Glutamatergic neuron (in vitro differentiated cells): ENCODE results near the gene FAM124B. TPM values are rescaled to one million over a fixed set of nuclear protein-coding genes. Genes with fewer than 3 reads are reported as not detected.
"Not testable (repeated sequence)": the region's sequence is repeated elsewhere in the genome, so short reads cannot be mapped to it uniquely, and the experiment has no call there.

ENCODE experiments used
- DNase-seq: peaks from one replicate; pipeline ENCODE4 v3.0.0; 2022
- H3K27ac Mint-ChIP-seq: one replicate; pipeline ENCODE4 v1.8.0; 2020; ENCODE audit warnings: mild to moderate bottlenecking, mixed read lengths, inconsistent platforms; ENCODE audit not compliant: unreplicated experiment
- H3K27me3 Mint-ChIP-seq: one replicate; pipeline ENCODE4 v1.8.0; 2020; ENCODE audit warnings: mild to moderate bottlenecking, moderate library complexity, mixed read lengths, inconsistent platforms; ENCODE audit not compliant: unreplicated experiment
- H3K36me3 Mint-ChIP-seq: one replicate; pipeline ENCODE4 v1.8.0; 2020; ENCODE audit warnings: mild to moderate bottlenecking, mixed read lengths, inconsistent platforms; ENCODE audit not compliant: unreplicated experiment
- H3K4me1 Mint-ChIP-seq: one replicate; pipeline ENCODE4 v1.8.0; 2020; ENCODE audit warnings: mild to moderate bottlenecking, low read depth, mixed read lengths, inconsistent platforms; ENCODE audit not compliant: unreplicated experiment
- H3K4me3 Mint-ChIP-seq: one replicate; pipeline ENCODE4 v1.8.0; 2020; ENCODE audit warnings: mild to moderate bottlenecking, mixed read lengths, inconsistent platforms; ENCODE audit not compliant: unreplicated experiment
- H3K9me3 Mint-ChIP-seq: one replicate; pipeline ENCODE4 v1.8.0; 2020; ENCODE audit warnings: mild to moderate bottlenecking, moderate library complexity, mixed read lengths, inconsistent platforms; ENCODE audit not compliant: unreplicated experiment
- CTCF ChIP-seq: fragments of 200-600 bp; sonication (generic); IDR thresholded peaks from one replicate; pipeline ENCODE4 v1.5.0; 2021; ENCODE audit not compliant: partially characterized antibody, unreplicated experiment
- total RNA-seq: library from RNA; stranded (reverse); fragmentation: NEBNext Ultra II Directional; extraction: Animal tissue kit (Norgen Biotek cat#: 25700); gene quantifications from one replicate; pipeline ENCODE4 v1.2.1, GENCODE V29; 2021; ENCODE audit not compliant: unreplicated experiment

The FAM124B gene
- total RNA-seq, 1 donor from 2014 or later, result 1.3 TPM

GRCh38 chr2:224382973-224383555 lies 18.8 kb downstream of the FAM124B start:
- H3K9me3 Mint-ChIP-seq, result peaks cover 2% of the 10 kb centered on the region
- peaks cover 4% of the 10 kb centered on the region for H3K4me1 Mint-ChIP-seq
- no peak for DNase-seq
- no peak for TF ChIP-seq CTCF
- H3K36me3 Mint-ChIP-seq, result no peaks in the 10 kb centered on the region
- H3K4me3 Mint-ChIP-seq, result no peak overlapping the region
- peaks cover 2% of the 10 kb centered on the region for H3K27me3 Mint-ChIP-seq
- H3K27ac Mint-ChIP-seq, result no peak overlapping the region

GRCh38 chr2:224382280-224382647 lies 19.6 kb downstream of the FAM124B start:
- H3K4me3 Mint-ChIP-seq, DNase-seq, H3K9me3 Mint-ChIP-seq, H3K36me3 Mint-ChIP-seq, H3K27me3 Mint-ChIP-seq, H3K27ac Mint-ChIP-seq, H3K4me1 Mint-ChIP-seq: not testable (repeated sequence)

GRCh38 chr2:224381521-224382279 lies 20.2 kb downstream of the FAM124B start:
- H3K27ac Mint-ChIP-seq, result no peak overlapping the region
- H3K9me3 Mint-ChIP-seq, result peaks cover 2% of the 10 kb centered on the region
- H3K4me3 Mint-ChIP-seq, result no peak overlapping the region
- peaks cover 4% of the 10 kb centered on the region for H3K4me1 Mint-ChIP-seq
- TF ChIP-seq CTCF, result no peak
- no peak for DNase-seq
- H3K27me3 Mint-ChIP-seq, result peaks cover 2% of the 10 kb centered on the region
- H3K36me3 Mint-ChIP-seq, result no peaks in the 10 kb centered on the region

- Mint-ChIP-seq H3K9me3 (peaks cover 2% of the 10 kb centered on the region), H3K4me1 (peaks cover 4% of the 10 kb centered on the region), H3K4me3 (no peak overlapping the region), H3K27me3 (peaks cover 2% of the 10 kb centered on the region), H3K36me3 (no peaks in the 10 kb centered on the region), H3K27ac (no peak overlapping the region)
- no peak for TF ChIP-seq CTCF
- no peak for DNase-seq
Measured at GRCh38 chr2:224379986-224380385, 21.9 kb downstream of the FAM124B start.

GRCh38 chr2:224379172-224379571 lies 22.7 kb downstream of the FAM124B start:
- Mint-ChIP-seq H3K9me3 (peaks cover 2% of the 10 kb centered on the region), H3K27me3 (peaks cover 2% of the 10 kb centered on the region), H3K36me3 (no peaks in the 10 kb centered on the region), H3K4me1 (peaks cover 4% of the 10 kb centered on the region), H3K4me3 (no peak overlapping the region), H3K27ac (no peak overlapping the region)
- no peak for TF ChIP-seq CTCF
- no peak for DNase-seq
